Subcutaneous abdominal adipose tissue (tissue), 5 donors: Measurements from ENCODE around the gene BICD1.
A peak's percentile ranks its signal among the peaks of the same experiment; 100 is the strongest.

Source experiments
- H3K27ac ChIP-seq: one replicate; pipeline ENCODE4 v1.7.0; 2013; ENCODE audit warnings: low read depth, mild to moderate bottlenecking, inconsistent platforms, low read length, moderate library complexity
- H3K27me3 ChIP-seq, 5 donors: one replicate each; pipeline ENCODE4 v1.7.0; 2013; ENCODE audit warnings: low read length in 5 of 5, inconsistent platforms in 1 of 5; ENCODE audit not compliant: control insufficient read depth in 5 of 5, insufficient read depth in 4 of 5
- H3K36me3 ChIP-seq, 5 donors: one replicate each; pipeline ENCODE4 v1.7.0; 2013; ENCODE audit warnings: low read length in 5 of 5; ENCODE audit not compliant: control insufficient read depth in 5 of 5, insufficient read depth in 5 of 5
- H3K4me1 ChIP-seq, 5 donors: one replicate each; pipeline ENCODE4 v1.7.0; 2013; ENCODE audit warnings: low read length in 5 of 5, mild to moderate bottlenecking in 3 of 5, moderate library complexity in 1 of 5; ENCODE audit not compliant: control insufficient read depth in 5 of 5, insufficient read depth in 5 of 5
- H3K4me3 ChIP-seq, 5 donors: one replicate each; pipeline ENCODE4 v1.7.0; 2013; ENCODE audit warnings: low read length in 5 of 5, low read depth in 1 of 5
- H3K9ac ChIP-seq, 5 donors: one replicate each; pipeline ENCODE4 v1.7.0; 2013; ENCODE audit warnings: low read length in 5 of 5, mild to moderate bottlenecking in 4 of 5, moderate library complexity in 3 of 5
- H3K9me3 ChIP-seq, 5 donors: one replicate each; pipeline ENCODE4 v1.7.0; 2013; ENCODE audit warnings: low read length in 5 of 5; ENCODE audit not compliant: control insufficient read depth in 5 of 5
- donor health status: healthy.
- donor health status: healthy.
- donor health status: healthy.
- donor health status: healthy.
- donor health status: healthy.

BICD1 gene

DNA sequence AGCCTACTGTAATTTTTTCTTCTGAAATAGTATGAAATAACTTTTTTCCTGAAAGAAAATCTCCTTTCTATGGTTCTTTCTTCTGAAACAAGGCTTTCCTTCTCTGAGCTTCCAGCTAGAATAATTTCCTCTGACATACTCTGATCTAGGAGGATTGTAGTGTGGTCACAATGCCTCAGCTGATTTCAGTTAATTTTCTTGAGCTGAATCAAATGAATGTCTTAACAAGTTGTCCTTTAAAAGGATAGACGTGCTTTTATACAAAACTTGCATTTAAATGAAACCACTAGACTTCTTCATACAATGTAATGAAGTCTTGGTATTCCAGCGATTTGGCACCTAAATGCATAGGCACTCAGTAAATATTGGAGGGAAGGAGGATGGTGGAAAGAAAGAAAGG, 94.4 kb downstream of the BICD1 start:
- Histone ChIP-seq H3K9me3 (no peaks in the 10 kb centered on the region), H3K36me3 (no peaks in the 10 kb centered on the region), H3K9ac (no peak overlapping the region), H3K4me3 (no peak overlapping the region), H3K27ac (no peak overlapping the region), H3K4me1 (no peaks in the 10 kb centered on the region), H3K27me3 (no peaks in the 10 kb centered on the region)

DNA sequence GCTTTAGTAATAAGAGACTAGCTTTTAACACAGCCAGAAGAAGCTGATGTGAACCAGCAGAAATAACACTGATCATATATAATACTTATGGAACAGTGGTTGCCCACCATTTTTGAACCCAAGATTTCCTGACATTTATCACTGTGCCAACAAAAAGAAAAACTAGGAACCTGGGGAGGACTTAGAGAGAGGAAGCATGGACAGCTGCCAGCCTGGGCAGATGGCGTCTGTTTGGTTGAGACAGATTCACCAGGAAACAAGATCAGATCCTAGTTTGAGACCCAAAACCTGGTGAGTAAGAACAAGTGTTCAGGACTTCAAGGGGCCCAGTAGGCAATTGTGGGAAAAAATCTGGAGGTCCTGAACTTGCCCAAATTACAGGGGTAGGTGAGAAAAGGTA, 95.3 kb downstream of the BICD1 start:
- no peaks in the 10 kb centered on the region for H3K9me3 ChIP-seq
- no peak overlapping the region for H3K27ac ChIP-seq
- H3K9ac ChIP-seq: no peak overlapping the region
- no peaks in the 10 kb centered on the region for H3K36me3 ChIP-seq
- peak overlapping the region in 1 of 5 donors; percentile 32 for H3K4me3 ChIP-seq
- no peaks in the 10 kb centered on the region for H3K4me1 ChIP-seq
- H3K27me3 ChIP-seq: no peaks in the 10 kb centered on the region

DNA sequence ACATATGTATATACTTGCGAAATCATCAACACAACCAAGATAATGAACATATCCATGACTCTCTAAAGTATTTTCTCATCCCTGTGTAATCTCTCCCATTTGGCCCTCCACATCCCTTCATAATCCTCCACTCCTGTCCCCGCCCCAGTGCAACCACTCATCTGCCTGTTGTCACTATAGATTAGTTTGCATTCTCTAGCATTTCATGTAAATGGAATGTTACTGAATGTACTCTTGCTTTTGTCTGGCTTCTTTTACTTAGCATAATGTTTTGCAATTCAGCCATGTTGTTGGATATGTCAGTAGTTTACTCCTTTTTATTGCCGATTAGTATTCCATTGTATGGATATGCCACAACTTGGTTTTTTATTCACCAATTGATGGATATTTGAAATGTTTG, 99.1 kb downstream of the BICD1 start:
- Histone ChIP-seq H3K36me3 (no peaks in the 10 kb centered on the region), H3K9me3 (no peaks in the 10 kb centered on the region), H3K9ac (no peak overlapping the region), H3K4me3 (no peak overlapping the region), H3K27me3 (no peaks in the 10 kb centered on the region), H3K4me1 (no peaks in the 10 kb centered on the region), H3K27ac (no peak overlapping the region)

DNA sequence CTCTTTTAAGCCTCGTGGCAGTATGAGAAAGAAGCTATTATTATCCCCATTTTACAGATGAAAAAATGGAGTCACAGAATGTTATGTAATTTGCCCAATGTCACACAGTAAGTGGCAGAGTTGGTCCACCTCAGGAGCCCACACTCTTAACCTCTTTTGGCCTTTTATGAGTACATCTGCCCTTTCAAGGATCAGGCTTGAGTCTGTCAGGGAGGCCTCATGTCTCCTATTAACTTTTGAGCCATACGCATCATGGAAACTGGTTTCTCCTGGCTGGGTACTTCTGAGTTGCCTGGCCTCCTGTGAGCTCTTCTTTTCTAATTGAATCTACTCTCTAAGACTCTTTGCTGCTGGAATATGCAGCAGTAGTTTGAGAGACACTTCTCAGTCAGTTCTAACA, 101.7 kb downstream of the BICD1 start:
- no peaks in the 10 kb centered on the region for H3K36me3 ChIP-seq
- no peaks in the 10 kb centered on the region for H3K27me3 ChIP-seq
- H3K9ac ChIP-seq: no peak overlapping the region
- H3K9me3 ChIP-seq: no peaks in the 10 kb centered on the region
- no peak overlapping the region for H3K27ac ChIP-seq
- H3K4me1 ChIP-seq: peaks cover 0 to 3% (median 0%) of the 10 kb centered on the region in 5 donors
- no peak overlapping the region for H3K4me3 ChIP-seq

DNA sequence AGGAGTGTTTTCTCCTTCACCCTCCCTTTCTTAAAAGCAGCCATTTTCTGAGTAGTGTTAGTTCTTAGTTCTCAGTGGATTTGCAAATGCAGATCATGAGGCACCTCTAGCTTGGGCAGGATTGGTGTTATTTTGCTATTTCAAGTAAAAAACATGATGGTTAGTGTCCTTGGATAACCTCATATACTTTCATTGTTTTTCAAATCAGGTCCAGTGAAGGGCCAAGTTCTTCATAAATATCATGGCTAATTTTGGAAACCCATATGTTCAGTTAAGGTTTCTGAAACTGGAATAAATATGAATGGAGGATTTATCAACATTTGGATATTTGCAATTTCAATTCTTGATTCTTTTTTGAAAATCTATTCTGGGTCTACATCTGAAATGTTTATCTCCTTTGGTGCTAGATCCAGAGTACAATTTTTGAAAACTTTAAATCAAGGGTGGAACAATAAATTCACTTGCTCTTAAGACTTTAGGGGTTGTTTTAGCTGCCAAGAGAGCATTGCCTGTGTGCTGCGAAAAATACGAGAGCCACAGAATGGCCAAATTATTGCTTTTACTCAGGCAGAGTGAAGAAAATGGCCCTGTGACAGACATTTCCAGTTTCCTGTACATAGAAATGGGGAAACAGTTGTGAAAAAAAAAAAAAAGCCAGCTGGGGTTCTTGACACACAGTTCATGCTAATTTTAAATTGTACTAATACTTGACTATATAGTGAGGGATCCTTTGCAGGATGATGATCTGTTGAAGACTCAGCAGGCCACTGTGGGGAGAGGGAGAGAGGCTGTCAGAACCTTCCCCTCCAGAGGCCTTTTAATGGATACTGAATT, 104.6 kb downstream of the BICD1 start:
- Histone ChIP-seq H3K36me3 (peaks cover 0 to 2% (median 0%) of the 10 kb centered on the region in 5 donors), H3K4me1 (peaks cover 0 to 3% (median 0%) of the 10 kb centered on the region in 5 donors), H3K9me3 (no peaks in the 10 kb centered on the region), H3K9ac (no peak overlapping the region), H3K27ac (no peak overlapping the region), H3K4me3 (no peak overlapping the region), H3K27me3 (no peaks in the 10 kb centered on the region)

DNA sequence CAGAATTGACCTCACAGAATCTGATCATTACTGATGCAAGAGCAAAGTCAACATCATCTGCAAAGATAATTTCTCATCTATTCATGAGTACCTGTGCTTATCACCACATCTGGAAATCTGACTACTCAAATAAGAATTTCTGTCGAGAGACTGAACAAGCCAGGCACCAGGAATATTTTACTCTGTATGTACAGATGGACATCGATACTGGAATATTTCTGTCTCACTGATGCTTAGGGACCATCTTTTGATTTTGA, 105.2 kb downstream of the BICD1 start:
- H3K27me3 ChIP-seq: no peaks in the 10 kb centered on the region
- H3K27ac ChIP-seq: no peak overlapping the region
- H3K4me1 ChIP-seq: peaks cover 0 to 3% (median 0%) of the 10 kb centered on the region in 5 donors
- no peak overlapping the region for H3K4me3 ChIP-seq
- H3K36me3 ChIP-seq: peaks cover 0 to 7% (median 3%) of the 10 kb centered on the region in 5 donors
- H3K9ac ChIP-seq: no peak overlapping the region
- H3K9me3 ChIP-seq: no peaks in the 10 kb centered on the region

DNA sequence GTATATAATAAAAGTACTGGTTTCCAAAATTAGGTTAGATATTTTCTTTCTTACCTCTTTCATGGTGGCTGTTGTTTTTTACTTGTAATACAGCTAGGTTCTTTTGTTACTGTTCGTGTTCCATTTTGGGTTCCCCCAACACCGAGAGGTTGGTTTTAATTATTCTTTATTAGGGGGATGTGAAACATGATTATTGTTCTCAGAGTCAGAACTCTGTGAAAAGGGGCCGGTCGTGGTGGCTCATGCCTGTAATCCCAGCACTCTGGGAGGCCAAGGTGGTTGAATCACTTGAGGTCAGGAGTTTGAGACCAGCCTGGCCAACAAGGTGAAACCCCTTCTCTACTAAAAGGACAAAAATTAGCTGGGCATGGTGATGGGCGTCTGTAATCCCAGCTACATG, 108.1 kb downstream of the BICD1 start:
- Histone ChIP-seq H3K4me3 (no peak overlapping the region), H3K27ac (no peak overlapping the region), H3K9ac (no peak overlapping the region), H3K36me3 (peaks cover 0 to 13% (median 3%) of the 10 kb centered on the region in 5 donors), H3K4me1 (peaks cover 0 to 3% (median 0%) of the 10 kb centered on the region in 5 donors), H3K27me3 (no peaks in the 10 kb centered on the region), H3K9me3 (no peaks in the 10 kb centered on the region)

DNA sequence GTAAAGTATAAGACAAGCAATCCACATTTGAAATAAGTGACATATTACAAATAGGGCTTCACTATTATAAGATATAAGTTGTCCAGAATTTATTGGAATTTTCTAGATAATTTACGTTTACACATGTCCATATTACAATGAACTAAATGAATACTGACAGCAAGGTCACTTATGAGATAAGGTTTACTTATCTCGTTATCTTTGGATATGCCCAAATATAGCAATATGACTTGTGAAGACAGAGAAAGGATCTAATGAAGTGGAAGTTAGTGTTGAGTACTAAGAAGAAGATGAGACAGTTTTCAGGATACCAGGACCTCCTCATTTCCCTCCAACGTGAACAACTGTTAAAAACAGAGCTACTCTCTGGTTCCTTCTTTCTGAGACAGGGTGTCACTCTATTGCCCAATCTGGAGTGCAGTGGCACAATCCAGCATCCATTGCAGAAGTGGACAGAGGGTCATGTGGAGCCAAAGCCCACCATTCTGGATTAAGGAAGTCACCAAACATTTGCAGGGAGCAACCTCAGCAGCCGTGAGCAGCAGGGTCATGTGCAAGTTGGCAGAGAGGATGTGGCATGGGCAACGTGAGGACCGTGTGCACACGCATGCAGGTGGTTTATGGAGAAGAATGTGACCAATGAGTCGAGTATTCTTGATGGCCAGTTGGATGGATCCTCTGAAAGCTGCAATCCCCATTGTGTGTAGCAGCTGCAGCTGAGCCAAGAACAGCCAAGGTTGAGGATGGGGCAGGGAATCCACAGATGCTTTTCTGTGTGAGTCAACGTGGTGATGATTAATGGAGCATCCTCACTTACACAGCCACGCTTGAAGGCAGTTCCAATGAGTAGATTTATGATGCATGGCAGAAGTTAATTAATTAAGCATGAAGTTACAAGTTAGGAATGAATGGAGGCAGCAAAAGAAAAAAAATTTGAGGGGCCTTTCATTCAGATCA, 111.0 kb downstream of the BICD1 start:
- no peak overlapping the region for H3K9ac ChIP-seq
- H3K27ac ChIP-seq: no peak overlapping the region
- H3K27me3 ChIP-seq: no peaks in the 10 kb centered on the region
- H3K4me1 ChIP-seq: no peaks in the 10 kb centered on the region
- H3K36me3 ChIP-seq: peaks cover 0 to 13% (median 3%) of the 10 kb centered on the region in 5 donors
- no peak overlapping the region for H3K4me3 ChIP-seq
- no peaks in the 10 kb centered on the region for H3K9me3 ChIP-seq

DNA sequence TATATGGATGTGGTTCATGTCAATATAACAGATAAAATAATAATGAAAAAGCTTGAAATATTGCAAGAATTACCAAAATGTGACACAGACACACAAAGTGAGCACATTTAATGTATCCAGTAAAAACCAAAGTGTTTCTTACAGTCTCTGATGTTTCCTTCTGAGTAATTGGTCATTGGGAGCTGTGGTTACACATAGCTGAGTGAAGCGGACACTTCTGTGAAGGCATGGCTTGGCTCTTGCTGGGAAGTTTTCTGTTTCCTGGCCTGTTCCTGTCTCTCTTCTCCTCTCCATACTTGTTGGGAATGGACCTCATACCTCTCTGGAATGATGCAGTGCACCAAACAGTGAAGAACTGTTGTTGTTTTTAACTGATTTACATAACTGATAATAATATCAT, 117.3 kb downstream of the BICD1 start:
- Histone ChIP-seq H3K9ac (no peak overlapping the region), H3K27me3 (no peaks in the 10 kb centered on the region), H3K36me3 (no peaks in the 10 kb centered on the region), H3K9me3 (no peaks in the 10 kb centered on the region), H3K4me1 (no peaks in the 10 kb centered on the region), H3K27ac (no peak overlapping the region), H3K4me3 (no peak overlapping the region)

DNA sequence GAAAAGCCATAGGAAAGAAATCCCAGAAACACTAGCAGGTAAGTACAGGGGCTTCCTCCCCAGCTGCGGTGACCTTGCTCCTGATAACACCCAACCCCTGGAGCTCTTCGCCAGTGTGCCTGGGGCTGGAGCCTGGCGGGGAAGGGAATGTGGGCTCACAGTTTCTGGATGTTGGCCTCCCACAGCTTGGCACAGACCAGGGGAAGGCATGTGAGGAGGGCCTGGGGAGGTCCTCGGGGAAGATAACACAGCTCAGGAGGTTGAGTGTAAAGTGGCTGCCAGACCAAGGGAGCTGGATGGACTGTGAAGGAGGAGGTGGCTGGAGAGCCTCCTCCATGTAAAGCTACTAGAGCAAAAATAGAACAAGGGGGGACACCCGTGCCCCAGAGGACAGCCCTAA, 120.1 kb downstream of the BICD1 start:
- Histone ChIP-seq H3K9ac (no peak overlapping the region), H3K27ac (no peak overlapping the region), H3K9me3 (no peaks in the 10 kb centered on the region), H3K27me3 (no peaks in the 10 kb centered on the region), H3K4me3 (no peak overlapping the region), H3K4me1 (no peaks in the 10 kb centered on the region), H3K36me3 (no peaks in the 10 kb centered on the region)
